CD4-positive, alpha-beta T cell treated with Interleukin-15 for 4 hours (primary cell): ENCODE measurements around the gene TBL1XR1.

Source experiments
- DNase-seq: peaks from one replicate; pipeline ENCODE4 v3.0.0-alpha.2; 2020; ENCODE audit warnings: low spot score

TBL1XR1 gene

DNA sequence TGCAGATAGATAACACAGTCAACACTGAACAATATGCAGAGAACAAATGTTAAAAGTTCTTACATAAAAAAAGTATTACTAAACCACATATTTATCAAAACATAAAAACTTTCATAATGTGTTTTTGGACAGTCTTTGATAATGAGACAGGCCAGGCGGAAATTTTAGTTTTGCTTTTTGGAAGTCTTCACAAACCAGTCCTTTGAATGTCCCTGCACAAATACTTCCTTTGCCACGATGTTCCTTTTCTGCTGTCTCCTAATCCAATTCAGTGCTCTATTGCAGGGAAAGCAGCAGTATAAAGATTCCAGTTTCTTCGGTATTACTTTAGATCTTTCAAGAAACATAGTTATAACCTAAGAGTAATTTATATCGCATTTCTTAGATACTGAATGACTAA, 135.9 kb downstream of the TBL1XR1 start:
- DNase-seq = no peak

DNA sequence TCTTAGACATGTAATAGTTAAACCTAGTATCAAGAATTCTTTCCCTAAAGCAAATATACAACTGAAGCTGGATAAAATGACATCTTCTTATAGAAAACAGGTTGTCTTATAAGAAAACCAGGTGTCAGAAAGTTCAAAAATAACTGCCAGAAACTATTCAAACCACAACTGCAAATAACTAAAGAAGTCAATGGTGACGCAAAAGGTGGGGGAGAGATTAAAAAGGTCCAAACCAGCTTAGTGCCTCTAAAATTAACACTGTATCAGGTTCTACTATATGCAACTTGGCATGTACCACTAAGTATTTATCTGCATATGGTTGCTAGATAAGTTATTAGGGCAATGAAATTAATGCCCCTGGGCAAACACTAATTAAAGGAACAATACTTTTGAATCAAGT, 136.8 kb downstream of the TBL1XR1 start:
- no peak for DNase-seq

DNA sequence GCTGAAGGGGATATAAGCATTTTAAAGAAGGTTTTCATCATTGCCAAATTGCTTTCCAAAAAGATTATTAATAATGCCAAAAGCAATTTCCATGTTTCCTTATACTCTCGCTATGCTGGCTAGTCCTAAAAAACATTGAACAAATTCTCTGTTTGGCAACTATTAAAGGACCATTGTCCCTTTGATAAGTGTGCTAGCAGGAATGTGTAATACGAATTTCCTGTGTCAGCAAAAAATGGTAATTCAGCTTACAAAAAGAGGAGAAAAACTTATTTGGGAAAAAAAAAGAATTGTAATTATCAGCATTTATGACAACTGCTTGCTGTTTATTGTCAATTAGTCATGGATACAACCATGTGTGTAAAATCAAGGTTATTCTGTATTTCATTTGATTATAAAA, 138.6 kb downstream of the TBL1XR1 start:
- no peak for DNase-seq

DNA sequence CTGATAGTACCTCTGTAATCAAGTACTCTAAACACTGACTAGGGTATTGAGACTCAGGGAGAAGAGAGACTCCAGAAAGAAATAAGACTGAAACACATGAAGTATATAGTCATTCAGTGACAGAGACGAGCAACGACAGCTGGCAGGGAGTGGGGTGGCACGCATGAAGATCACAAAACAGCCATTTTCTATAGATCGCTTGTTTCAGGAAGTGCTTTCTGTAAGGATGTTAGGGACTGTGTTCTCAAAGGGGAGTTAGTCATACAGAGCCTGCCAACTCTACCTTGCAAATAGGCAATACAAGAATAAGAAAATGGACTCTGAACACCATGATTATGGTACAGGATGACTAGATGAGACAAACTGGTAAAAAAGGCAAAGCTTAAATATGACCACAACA, 139.5 kb downstream of the TBL1XR1 start:
- DNase-seq = peak; percentile 50

DNA sequence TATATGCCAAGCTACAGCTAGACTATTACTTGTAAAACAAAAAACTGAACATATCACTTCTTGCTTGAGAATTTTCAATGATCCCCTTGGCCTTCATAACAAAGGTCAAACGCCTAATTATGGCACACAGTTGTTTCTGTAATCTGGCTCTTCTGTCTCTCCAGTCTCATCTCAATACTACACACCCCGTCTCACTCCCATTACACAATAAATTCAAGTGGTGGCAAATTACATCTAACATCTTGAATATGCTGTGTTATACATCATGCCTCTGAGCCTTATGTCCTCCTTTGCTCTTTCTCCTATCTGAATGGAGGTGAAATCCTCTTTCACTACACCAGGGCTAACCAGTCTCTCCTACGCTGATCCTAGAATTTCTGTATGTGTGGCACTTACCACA, 140.4 kb downstream of the TBL1XR1 start:
- DNase-seq = no peak

DNA sequence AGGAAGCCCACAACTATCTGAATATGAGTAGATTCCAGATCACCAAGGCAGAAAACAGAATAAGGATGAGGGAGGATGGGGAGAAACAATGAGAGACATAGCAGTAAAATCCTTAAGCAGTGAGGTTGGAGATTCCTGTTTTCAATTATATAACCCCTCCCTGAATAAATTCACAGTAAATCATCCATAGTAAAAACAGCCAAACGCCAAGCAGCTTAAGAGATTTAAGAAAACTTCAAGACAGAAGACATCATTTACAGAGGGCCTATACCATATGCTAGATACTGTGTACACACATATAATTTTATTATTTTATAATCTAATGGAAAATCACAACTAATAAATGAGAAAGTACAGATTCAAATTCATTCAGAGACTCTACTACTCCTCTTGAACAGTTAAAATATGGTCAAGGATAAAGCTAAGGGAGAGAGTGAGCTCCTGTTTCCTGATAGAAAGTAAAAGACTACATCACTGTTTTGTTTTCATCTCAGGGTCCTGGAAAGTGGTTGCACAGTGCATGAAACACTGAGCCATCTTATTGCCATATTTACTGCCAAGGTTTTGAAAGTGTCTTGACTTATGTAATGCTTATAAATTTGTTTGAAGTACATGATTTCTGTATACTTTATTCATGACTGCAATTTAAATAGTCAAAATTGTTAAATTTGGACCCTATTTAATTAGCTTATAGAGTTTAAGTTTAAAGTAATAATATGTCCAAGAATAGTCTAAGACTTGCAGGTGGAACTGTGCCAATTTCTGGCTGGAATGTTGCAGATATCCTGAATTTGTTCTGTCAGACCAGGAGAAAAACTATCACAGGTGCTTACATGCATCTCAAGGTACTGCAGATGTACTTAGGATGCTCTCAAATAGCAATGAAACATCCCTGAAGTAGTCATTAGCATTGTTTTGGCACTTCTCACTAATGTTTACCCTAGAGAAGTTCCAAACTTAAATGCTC, 141.4 kb downstream of the TBL1XR1 start:
- no peak for DNase-seq

DNA sequence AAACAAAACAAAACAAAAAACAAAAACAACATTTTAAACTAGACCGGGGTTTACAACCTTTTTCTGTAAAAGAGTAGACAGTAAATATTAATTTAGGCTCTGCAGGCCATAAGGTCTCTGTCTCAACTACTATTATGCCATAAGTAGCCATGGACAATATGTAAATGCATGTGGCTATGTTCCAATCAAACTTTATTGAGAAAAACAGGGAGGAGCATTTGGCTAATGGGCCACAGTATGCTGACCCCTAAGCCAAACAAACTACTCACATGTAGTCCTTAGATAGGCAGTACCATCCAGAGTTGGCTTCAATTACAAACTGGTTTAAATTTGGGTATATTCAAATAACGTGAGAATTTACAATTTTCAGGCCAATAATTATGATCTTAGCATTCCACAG, 144.2 kb downstream of the TBL1XR1 start:
- DNase-seq = no peak

DNA sequence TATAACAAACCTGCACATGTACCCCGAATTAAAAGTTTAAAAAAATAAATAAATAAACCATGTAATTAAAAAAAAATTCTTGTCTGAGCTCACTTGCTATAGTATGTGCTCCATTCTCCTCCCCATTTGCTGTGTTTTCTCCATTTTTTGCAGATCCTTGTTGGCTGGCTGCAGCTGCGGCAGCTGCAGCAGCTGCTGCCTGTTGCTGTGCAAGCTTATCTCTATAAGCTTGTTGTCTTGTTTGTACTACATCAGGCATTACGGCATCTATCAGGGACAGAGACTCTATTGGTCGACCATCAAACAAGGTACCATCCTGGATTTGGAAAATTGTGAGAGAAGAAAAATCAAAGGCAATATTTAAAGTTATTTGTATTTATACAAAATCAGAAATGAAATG, 145.9 kb downstream of the TBL1XR1 start:
- DNase-seq = no peak

DNA sequence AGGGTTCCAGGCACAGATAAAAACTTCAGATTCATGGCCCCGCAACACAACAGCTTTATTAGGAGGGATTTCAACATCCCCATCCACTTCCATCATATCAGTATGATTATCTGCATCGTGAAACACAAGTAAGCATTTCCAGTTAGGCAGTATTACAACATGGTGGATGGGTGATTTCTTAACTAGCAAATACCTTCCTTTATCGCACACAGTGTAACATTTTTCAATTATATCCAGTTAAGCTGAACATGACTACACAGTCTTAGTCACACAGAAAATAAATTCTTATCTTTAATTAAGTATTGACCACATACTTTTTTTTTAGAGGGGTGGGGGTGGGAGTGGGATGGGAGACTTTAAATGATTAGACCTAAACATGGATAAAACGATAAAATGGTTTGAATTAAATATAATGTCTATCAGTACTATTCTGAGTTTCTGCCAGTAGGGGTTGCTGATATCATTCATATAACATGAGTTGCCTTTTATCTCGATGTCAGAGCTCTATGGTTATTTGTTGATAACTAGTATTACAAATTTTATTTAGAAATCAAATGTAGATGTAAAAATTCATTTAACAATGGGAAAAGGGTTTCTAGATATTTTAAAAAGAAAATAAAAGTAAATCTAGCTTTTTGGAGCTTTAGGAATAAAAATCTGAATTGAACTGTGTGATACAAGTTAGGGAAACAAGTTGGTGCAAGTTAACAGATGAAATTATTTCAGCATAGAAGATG, 146.6 kb downstream of the TBL1XR1 start:
- DNase-seq = peak; percentile 64

DNA sequence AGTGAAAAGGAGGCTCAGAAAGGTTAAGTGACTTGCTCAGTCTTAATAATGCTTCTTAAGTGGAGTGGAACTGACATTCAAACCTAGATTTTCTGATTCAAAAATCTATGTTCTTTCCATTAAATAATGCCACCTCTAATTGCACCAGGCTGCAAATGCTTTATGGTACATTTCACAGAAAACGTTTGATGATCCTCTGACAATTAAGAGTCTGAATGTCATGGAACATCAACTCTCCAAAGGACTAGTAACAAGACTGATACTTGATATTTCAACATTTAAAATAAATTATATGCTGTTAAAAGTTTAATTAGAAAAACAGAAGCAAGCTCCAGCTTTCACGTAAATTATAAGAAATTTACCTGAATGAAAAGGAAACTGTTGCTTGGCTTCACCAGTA, 151.5 kb downstream of the TBL1XR1 start:
- no peak for DNase-seq

DNA sequence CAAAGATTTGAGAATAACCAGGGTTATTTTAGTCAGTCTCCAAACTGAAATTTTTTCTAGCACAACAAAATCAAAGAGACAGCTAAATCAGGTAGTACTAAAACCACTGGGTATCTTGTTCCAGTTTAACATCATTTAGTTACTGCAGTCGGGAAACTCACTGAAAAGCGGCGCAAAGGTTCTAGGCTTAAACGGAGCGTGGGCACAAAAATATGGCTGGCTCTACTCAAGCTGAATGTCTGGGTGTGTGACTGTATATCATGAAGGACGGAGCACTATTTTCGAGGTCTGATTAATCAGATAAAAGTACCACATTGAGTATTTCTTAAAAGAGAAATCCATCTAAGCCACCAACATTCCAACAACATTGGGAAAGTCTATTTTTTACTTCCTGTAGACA, 152.1 kb downstream of the TBL1XR1 start:
- DNase-seq = no peak

DNA sequence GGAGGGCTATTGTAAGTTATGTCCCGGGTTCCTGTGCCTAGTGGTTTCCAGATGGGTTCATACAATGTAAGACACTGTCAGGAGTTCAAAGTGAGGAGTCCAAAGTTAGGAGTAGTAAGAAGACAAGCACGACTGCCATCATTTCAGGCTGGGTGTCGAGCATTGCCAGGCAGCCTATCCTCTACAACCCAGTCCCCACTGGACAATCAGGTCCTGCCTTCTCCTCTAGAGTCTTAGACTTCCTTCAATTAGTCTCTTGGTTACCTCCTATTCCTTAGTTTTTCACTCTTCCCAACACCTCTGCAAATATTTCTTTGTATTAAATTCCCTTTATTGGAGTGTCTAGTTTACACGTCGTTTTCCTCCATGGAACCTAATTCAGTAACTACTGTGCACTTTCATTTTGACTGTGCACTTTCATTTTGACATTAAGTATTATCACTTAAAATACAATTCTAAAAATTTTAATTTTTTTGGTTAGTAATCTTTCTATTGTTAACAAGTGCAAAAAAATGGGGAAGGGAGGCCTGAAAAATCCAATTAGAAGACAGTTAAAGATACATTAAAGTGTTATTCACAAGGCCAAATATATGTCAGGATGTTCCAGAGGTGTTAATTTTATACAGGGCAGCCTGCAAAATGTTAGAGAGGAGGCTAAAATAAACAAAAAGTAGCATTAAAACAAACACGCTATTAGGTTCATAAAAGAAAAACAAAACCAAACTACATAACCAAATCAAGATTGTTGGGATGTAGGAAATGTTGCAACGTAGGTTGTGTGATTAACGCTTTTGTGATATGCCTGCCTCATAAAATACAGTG, 155.3 kb downstream of the TBL1XR1 start:
- no peak for DNase-seq

DNA sequence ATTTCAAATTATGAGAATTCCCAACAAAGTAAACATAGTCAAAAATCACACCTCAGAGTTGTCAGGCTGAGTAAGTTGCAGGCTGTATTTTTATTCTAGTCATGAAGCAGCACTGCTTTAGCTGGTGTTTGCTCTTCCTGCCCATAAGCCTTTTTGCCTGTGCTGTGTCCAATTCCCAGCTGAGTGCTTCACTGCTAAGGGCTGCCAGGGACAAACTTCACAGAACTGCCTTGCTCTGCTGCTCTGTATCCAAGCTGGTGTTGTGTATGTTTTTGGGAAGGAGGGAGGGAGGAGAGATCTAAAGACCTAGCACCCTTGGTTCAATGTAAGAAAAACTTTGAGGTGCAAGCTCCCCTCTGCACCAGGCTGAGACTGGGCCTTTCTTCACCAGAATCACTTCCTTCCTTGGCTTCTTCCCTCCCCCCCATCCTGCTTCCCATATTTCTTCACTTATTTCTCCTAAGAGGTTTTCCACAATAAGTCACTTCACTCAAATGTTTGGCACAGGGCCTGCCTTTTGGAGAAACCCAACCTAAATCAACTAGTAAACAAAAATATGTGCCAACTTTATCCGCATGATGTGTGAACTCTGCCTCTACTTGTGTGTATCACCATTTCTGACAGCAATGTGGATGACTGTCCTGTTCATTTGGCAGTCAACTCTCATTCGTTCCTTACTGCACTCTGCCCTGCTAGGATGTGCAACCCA, 156.1 kb downstream of the TBL1XR1 start:
- no peak for DNase-seq

DNA sequence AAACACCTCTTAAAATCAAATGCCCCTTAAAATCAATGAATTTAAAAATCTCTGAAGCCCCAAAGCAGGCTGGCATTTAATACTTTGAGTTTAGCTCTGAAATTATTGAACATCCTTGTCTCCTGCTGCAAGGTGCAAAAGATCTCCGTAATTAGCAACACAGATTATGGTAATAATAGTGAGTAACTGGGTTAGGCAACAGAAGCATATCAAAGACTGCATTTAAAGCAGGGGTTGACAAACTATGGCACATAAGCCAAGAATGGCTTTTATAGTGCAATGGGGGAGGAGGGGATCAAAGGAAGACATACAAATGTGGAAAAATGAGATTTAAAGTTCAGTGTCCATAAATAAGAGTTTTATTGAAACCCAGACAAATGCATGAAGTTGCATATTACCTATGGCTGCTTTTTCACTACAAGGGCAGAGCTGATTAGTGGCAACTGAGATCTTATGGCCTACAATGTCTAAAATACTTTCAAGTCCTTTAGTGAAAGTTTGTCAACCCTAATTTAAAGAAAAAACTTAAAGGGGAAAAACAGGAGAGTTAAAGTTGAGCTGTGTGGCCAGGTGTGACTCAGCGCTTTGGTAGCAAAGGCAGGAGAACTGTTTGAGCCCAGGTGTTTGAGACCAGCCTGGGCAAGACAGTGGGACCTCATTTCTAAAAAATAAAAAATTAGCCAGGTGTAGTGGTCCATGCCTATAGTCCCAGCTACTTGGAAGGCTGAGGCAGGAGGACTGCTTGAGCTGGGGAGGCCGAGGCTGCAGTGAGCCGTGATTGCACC, 157.6 kb downstream of the TBL1XR1 start:
- DNase-seq = no peak

DNA sequence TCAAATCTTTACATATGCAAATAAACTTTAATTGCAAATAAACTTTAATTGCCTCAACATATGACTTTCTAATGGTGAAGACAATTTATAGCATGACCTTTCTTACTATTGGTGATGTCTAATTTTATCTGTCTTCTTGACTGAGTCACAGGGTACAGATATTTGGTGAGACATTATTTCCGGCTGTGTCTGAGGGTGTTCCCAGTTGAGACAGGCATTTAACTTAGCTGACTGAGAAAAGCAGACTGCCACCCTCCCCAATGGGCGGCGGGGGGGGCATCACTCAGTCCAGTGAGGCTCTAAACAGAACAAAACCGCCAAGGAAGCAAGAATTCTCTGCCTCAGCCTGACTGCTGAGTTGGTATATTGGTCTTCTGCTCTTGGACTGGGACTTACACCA, 160.0 kb downstream of the TBL1XR1 start:
- DNase-seq = no peak

DNA sequence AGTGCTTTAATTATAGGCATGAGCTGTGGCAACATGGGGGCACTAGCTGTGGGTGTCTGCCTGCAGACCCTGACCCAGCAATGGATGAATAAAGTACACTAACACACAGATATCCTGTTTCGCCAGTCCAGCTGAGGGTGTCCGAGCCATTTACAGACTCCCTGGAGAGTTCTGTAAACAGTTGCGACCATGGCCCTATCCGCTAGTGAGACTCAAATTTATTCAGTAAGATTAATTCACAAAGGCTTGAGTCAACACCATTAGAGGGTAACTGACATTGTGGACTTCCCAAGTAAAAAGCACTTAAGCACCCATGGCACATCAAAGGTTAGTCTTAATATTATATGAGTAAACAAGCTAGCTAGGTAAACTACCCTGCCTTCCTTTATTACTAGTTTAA, 161.6 kb downstream of the TBL1XR1 start:
- DNase-seq = no peak

DNA sequence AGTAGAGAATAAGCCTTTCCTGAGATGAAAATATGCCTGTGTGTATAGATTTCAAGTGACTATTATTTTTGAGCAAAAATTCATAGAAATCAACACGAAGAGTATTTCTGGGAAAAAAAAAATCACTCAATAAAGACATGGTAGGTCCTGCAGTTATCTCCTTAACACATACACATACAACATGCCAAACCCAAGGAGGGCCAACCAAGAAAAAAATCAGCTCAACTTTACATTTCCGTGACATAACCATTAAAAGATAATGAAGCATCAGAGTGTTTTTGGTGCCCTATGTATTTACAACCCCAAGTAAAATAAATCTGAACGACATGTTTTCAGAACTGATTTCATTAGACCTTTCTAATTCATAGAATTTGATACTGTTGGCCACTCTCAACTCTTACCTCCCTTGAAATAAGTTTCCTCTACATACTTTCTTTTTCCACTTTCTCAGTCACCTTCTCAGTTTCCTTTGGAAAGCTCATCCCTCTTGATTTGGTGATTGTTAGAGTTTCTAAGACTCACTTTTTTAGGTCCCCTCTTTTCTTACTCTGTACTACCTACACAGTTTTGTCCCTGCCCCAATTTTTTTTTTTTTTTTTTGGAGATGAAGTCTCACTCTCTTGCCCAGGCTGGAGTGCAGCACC, 162.3 kb downstream of the TBL1XR1 start:
- no peak for DNase-seq

DNA sequence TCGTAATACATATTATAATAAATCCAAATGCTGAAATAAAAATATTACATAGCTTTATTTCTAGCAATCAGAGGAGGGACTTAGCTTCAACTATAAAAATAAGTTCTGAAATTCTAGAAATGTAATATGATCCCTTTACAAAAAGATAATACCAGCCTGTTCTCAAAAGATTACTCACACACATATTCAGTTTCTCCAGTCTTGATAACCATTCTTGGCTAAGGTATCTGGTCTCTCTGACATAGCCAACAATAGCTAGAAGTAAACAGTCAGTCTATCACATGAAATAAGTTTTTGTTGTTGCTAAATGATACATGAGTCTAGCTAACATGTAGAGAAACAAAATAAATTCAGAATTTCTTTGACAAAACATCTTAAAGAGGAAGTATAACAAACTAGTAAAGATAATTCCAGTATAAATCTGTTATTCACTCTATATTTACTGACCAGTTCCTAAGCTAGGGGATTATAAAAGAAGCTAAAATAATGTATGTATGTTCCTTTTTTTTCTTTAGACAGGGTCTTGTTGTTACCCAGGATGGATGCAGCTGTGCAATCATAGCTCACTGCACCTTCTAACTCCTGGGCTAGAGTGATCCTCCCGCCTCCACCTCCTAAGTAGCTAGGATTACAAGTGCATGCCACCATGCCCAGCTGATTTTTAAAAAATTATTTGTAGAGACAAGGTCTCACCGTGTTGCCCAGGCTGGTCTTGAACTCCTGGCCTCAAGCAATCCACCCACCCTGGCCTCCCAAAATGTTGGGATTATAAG, 170.6 kb downstream of the TBL1XR1 start:
- DNase-seq = no peak

DNA sequence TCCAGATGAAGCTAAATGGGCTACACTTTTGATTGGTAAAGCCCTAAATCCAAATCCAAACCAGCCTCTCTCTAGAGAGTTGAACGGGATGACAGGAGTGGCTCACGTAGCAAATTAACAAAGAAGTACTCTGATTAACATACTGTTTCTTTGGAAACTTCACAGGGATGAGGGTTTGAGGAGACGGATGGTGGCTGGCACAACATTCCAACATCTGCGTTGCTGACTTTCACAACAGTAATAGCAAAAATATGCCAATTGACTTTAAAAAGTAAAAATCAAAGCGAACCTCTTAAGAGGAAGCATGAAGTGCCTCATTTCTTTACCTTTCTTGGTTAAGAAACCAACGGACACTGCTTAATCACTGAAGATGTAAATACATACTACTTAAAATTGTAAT, 181.4 kb downstream of the TBL1XR1 start:
- no peak for DNase-seq
